IPS-NIHi7 (cell line): Measurements from ENCODE around the gene TNPO3.
A peak's percentile ranks its signal among the peaks of the same experiment; 100 is the strongest.

Source experiments
- DNase-seq: peaks from one replicate; pipeline ENCODE4 v3.0.0; 2012; ENCODE audit warnings: mixed read lengths; ENCODE audit errors: extremely low spot score

The TNPO3 gene

GRCh38 chr7:128939075-128939860 lies 115.6 kb downstream of the TNPO3 start:
- DNase-seq: no peak

GRCh38 chr7:128938544-128939074 lies 116.3 kb downstream of the TNPO3 start:
- no peak for DNase-seq

- DNase-seq: no peak
These were observed 117.0 kb downstream of the TNPO3 start, which contains the start of gene IRF5 for GRCh38 chr7:128937647-128938543. Gene IRF5, plus strand, starts transcription at chr7:128937927. Its CDS starts 4,155 bp downstream, at chr7:128942082.

- no peak for DNase-seq
These were observed 117.7 kb downstream of the TNPO3 start for GRCh38 chr7:128937271-128937646.

GRCh38 chr7:128936798-128937197 lies 118.1 kb downstream of the TNPO3 start:
- DNase-seq: no peak

GRCh38 chr7:128935342-128935730 lies 119.6 kb downstream of the TNPO3 start:
- DNase-seq: no peak

GRCh38 chr7:128934361-128935341 lies 120.3 kb downstream of the TNPO3 start:
- no peak for DNase-seq

GRCh38 chr7:128933180-128933891 lies 121.6 kb downstream of the TNPO3 start:
- no peak for DNase-seq

- no peak for DNase-seq
These were observed 122.1 kb downstream of the TNPO3 start for GRCh38 chr7:128932862-128933179.

GRCh38 chr7:128931965-128932861 lies 122.7 kb downstream of the TNPO3 start:
- no peak for DNase-seq

- DNase-seq: no peak
These were observed 123.6 kb downstream of the TNPO3 start for GRCh38 chr7:128931190-128931798.

- no peak for DNase-seq
These were observed 125.8 kb downstream of the TNPO3 start for GRCh38 chr7:128928882-128929788.

- DNase-seq: no peak
These were observed 126.6 kb downstream of the TNPO3 start for GRCh38 chr7:128928159-128928813.

GRCh38 chr7:128924707-128925588 lies 130.0 kb downstream of the TNPO3 start:
- DNase-seq: no peak

- peak; percentile 7 for DNase-seq
These were observed 131.5 kb downstream of the TNPO3 start for GRCh38 chr7:128923411-128923800.

- peak; percentile 11 for DNase-seq
These were observed 132.2 kb downstream of the TNPO3 start for GRCh38 chr7:128922496-128923410.
